Upper lobe of left lung (tissue), 6 donors: ENCODE data around the gene CPAMD8. TPM values are rescaled to one million over a fixed set of nuclear protein-coding genes. Genes with fewer than 3 reads are reported as not detected.

ENCODE experiments used
- ATAC-seq, 2 donors: fragments of 200-7000 bp; cut with Tn5 transposase; one replicate each; pipeline ENCODE4 v1.9.1; 2022; ENCODE audit warnings: mild to moderate bottlenecking in 2 of 2, moderate library complexity in 2 of 2; ENCODE audit not compliant: low FRiP score in 2 of 2
- DNase-seq, 2 donors: peaks; one replicate each; pipeline ENCODE4 v3.0.0-alpha.2; 2019 to 2020
- H3K27ac ChIP-seq, 4 donors: fragments of 200-600 bp; sonication (generic); one replicate each; pipeline ENCODE4 v1.5.1; 2016 to 2019
- H3K27me3 ChIP-seq, 4 donors: fragments of 200-600 bp; sonication (generic); one replicate each; pipeline ENCODE4 v1.5.1; 2017 to 2019
- H3K36me3 ChIP-seq, 4 donors: fragments of 200-600 bp; sonication (generic); one replicate each; pipeline ENCODE4 v1.5.1; 2016 to 2019
- H3K4me1 ChIP-seq, 4 donors: fragments of 200-600 bp; sonication (generic); one replicate each; pipeline ENCODE4 v1.5.1; 2018 to 2019
- H3K4me3 ChIP-seq, 4 donors: fragments of 200-600 bp; sonication (generic); one replicate each; pipeline ENCODE4 v1.5.1; 2017 to 2019; ENCODE audit warnings: mild to moderate bottlenecking in 2 of 4, moderate library complexity in 1 of 4
- H3K9me3 ChIP-seq, 4 donors: fragments of 200-600 bp; sonication (generic); one replicate each; pipeline ENCODE4 v1.5.1; 2018 to 2019
- CTCF ChIP-seq, 6 experiments: fragments of 450-650 bp in 4 of 6; fragments of 200-600 bp in 2 of 6; sonication (generic) in 2 of 6; IDR thresholded peaks; one replicate each; pipeline ENCODE4 v1.5.1; 2016 to 2019; ENCODE audit warnings: antibody characterized with exemption in 6 of 6
- EP300 ChIP-seq, 4 donors: sonication (generic); formaldehyde crosslinking; IDR thresholded peaks; one replicate each; pipeline ENCODE4 v1.5.1; 2017; ENCODE audit warnings: antibody characterized with exemption in 4 of 4, control low read depth in 2 of 4
- POLR2A ChIP-seq, 4 donors: fragments of 450-650 bp; IDR thresholded peaks; one replicate each; pipeline ENCODE4 v1.5.1; 2016 to 2017; ENCODE audit warnings: antibody characterized with exemption in 4 of 4, mild to moderate bottlenecking in 2 of 4
- POLR2AphosphoS5 ChIP-seq, 2 donors: sonication (generic); formaldehyde crosslinking; IDR thresholded peaks; one replicate each; pipeline ENCODE4 v1.5.1; 2017; ENCODE audit warnings: antibody characterized with exemption in 2 of 2
- WGBS, 2 donors: methylation state at CpG; one replicate each; pipeline ENCODE4 v1.1.5; 2017 to 2018; 5-methylcytosine and 5-hydroxymethylcytosine counted together
- total RNA-seq, 6 donors: library from RNA; depleted of rRNA in 4 of 6; stranded (reverse); fragments of >200 nt in 4 of 6; gene quantifications; one replicate each; pipeline versions ENCODE4 v1.1.0 to v1.2.1, GENCODE V29; 2016 to 2021
- donor health status: DM: no; HTN: no; CAD: no; lungs with moderate emphysema.
- donor health status: DM: no; HTN: yes; CAD: no; lungs with severe emphysema.

CPAMD8 gene
- total RNA-seq, 6 donors from 2014 or later = 35.8 to 262 (median 61.1) TPM

- 96 to 100% methylated on average over 2 of the region's 2 CpGs for WGBS, 2 donors
- Histone ChIP-seq H3K9me3 (peaks cover 0 to 9% (median 0%) of the 10 kb centered on the region in 4 donors), H3K27ac (no peak overlapping the region), H3K27me3 (no peaks in the 10 kb centered on the region), H3K36me3 (peaks cover 0 to 3% (median 0%) of the 10 kb centered on the region in 4 donors), H3K4me3 (no peak overlapping the region), H3K4me1 (no peaks in the 10 kb centered on the region)
- TF ChIP-seq POLR2AphosphoS5 (IDR thresholded peaks at IDR 0.05) (no peak), CTCF (IDR thresholded peaks at IDR 0.05) (no peak), EP300 (IDR thresholded peaks at IDR 0.05) (no peak), POLR2A (IDR thresholded peaks at IDR 0.05) (no peak)
- no peak for ATAC-seq
- no peak for DNase-seq
Measured at GRCh38 chr19:16928351-16928750, 98.3 kb downstream of the CPAMD8 start.

DNA sequence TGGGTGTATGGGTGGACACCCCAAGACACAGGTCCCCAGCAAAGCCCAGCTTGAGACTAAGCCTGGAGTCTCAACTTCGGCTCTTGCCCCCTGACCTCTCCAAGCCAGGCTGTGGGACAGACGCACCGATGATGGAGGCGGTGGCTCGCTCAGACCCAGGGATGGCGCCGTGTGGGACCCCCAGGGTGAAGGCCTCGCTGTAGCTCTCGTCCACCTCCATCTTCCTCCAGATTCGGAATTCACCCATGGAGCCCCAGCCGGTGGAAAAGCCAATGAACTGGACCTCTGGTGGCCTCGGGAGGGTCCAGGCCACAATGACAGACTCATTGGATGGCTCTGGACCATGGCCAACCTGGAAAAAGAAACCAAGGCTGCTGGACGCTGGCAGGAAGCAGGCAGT is 98.7 kb downstream of the CPAMD8 start:
- peaks cover 0 to 9% (median 0%) of the 10 kb centered on the region in 4 donors for H3K9me3 ChIP-seq
- no peaks in the 10 kb centered on the region for H3K27me3 ChIP-seq
- H3K36me3 ChIP-seq = peaks cover 0 to 3% (median 0%) of the 10 kb centered on the region in 4 donors
- 90 to 100% methylated on average over 6 to 13 of the region's 13 CpGs for WGBS, 2 donors
- DNase-seq = no peak
- no peak for ATAC-seq
- TF ChIP-seq CTCF (IDR thresholded peaks at IDR 0.05) (no peak), POLR2A (IDR thresholded peaks at IDR 0.05) (no peak), EP300 (IDR thresholded peaks at IDR 0.05) (no peak), POLR2AphosphoS5 (IDR thresholded peaks at IDR 0.05) (no peak)
- H3K4me3 ChIP-seq = no peak overlapping the region
- no peak overlapping the region for H3K27ac ChIP-seq
- H3K4me1 ChIP-seq = no peaks in the 10 kb centered on the region

GRCh38 chr19:16922949-16923348 is 103.7 kb downstream of the CPAMD8 start:
- Histone ChIP-seq H3K27ac (no peak overlapping the region), H3K27me3 (no peaks in the 10 kb centered on the region), H3K4me1 (no peaks in the 10 kb centered on the region), H3K4me3 (no peak overlapping the region), H3K9me3 (peaks cover 0 to 16% (median 0%) of the 10 kb centered on the region in 4 donors), H3K36me3 (peaks cover 0 to 5% (median 0%) of the 10 kb centered on the region in 4 donors)
- DNase-seq (no peak), ATAC-seq (no peak)
- 90 to 92% methylated on average over 12 to 13 of the region's 13 CpGs for whole genome bisulfite sequencing, 2 donors
- no peak for TF ChIP-seq CTCF (IDR thresholded peaks at IDR 0.05)
- TF ChIP-seq POLR2A (IDR thresholded peaks at IDR 0.05) = no peak
- TF ChIP-seq POLR2AphosphoS5 (IDR thresholded peaks at IDR 0.05) = no peak
- no peak for TF ChIP-seq EP300 (IDR thresholded peaks at IDR 0.05)

DNA sequence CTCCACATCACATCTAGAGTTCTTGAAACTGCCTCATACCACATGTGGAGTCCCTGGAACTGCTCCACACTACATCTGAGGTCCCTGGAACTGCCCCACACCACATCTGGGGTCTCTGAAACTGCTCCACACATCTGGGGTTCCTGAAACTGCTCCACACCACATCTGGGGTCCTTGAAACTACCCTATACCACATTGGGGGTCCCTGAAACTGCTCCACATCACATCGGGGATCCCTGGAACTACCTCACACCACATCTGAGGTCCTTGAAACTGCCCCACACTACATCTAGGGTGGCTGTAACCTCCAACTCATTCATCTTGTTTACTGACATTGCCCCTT is 104.0 kb downstream of the CPAMD8 start:
- ATAC-seq = no peak
- WGBS, 2 donors = 67 to 89% methylated on average over 1 of the region's 1 CpG
- peaks cover 0 to 16% (median 0%) of the 10 kb centered on the region in 4 donors for H3K9me3 ChIP-seq
- no peak for TF ChIP-seq CTCF (IDR thresholded peaks at IDR 0.05)
- H3K4me3 ChIP-seq = no peak overlapping the region
- H3K27ac ChIP-seq = no peak overlapping the region
- DNase-seq = no peak
- peaks cover 0 to 5% (median 0%) of the 10 kb centered on the region in 4 donors for H3K36me3 ChIP-seq
- H3K27me3 ChIP-seq = no peaks in the 10 kb centered on the region
- H3K4me1 ChIP-seq = no peaks in the 10 kb centered on the region

GRCh38 chr19:16921766-16922591 is 104.6 kb downstream of the CPAMD8 start:
- peak; percentile 3 to 21 for ATAC-seq
- TF ChIP-seq CTCF (IDR thresholded peaks at IDR 0.05) = no peak
- no peak for TF ChIP-seq POLR2A (IDR thresholded peaks at IDR 0.05)
- no peak for TF ChIP-seq EP300 (IDR thresholded peaks at IDR 0.05)
- TF ChIP-seq POLR2AphosphoS5 (IDR thresholded peaks at IDR 0.05) = no peak
- Histone ChIP-seq H3K4me3 (no peak overlapping the region), H3K27ac (no peak overlapping the region), H3K9me3 (peaks cover 0 to 16% (median 0%) of the 10 kb centered on the region in 4 donors), H3K36me3 (peaks cover 0 to 5% (median 0%) of the 10 kb centered on the region in 4 donors), H3K27me3 (no peaks in the 10 kb centered on the region), H3K4me1 (no peaks in the 10 kb centered on the region)
- no peak for DNase-seq
- 94 to 97% methylated on average over 7 to 21 of the region's 21 CpGs for WGBS, 2 donors
